22Rv1 (cell line): Measurements from ENCODE around the gene PSMD7.

Source experiments
- ZFX ChIP-seq: fragments of 450-650 bp; IDR thresholded peaks from 2 replicates; pipeline ENCODE4 v1.6.1; 2017; ENCODE audit warnings: antibody characterized with exemption, borderline replicate concordance
- TF ChIP-seq, protein P1 (sequence below): fragments of 450-650 bp; IDR thresholded peaks from 2 replicates; pipeline ENCODE4 v1.5.1; 2017; ENCODE audit warnings: mild to moderate bottlenecking

DNA sequence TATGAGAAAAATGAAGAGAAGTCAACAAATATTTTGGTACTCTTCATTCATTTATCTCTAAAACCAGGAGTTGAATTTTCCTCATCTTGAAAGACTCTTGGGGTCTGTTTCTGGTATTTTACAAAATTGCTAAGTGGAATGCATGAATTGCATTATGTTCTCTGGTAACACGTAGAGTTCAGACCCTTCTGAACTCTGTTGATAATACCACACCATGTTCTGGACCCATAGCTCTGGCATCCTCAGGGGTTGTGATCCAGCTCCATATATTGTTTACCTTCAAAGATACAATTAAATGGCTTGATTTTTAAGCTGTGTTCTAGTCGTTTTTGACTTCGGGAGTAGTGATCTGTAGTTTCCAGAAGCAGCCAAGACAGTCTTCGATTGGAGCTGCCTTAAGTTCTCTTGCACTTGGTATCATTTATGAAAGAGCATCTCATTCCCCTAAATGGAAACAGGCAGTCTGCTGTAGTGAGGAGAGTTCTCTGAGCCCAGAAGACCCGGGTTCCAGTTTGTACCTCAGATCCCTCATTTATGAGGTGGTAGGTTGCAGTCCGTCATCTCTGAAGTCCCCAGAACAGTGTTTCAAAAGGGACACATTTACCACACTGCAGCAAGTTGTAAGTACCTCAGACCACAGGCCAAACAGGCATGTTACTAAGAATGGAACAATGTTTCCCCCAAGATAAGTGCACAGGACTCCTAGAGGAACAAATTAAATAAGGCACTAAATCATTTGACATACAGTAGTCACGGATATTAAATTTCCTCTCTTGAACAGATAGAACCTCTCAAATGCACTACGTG, 9.6 kb downstream of the PSMD7 start:
- TF ChIP-seq, protein P1, sequence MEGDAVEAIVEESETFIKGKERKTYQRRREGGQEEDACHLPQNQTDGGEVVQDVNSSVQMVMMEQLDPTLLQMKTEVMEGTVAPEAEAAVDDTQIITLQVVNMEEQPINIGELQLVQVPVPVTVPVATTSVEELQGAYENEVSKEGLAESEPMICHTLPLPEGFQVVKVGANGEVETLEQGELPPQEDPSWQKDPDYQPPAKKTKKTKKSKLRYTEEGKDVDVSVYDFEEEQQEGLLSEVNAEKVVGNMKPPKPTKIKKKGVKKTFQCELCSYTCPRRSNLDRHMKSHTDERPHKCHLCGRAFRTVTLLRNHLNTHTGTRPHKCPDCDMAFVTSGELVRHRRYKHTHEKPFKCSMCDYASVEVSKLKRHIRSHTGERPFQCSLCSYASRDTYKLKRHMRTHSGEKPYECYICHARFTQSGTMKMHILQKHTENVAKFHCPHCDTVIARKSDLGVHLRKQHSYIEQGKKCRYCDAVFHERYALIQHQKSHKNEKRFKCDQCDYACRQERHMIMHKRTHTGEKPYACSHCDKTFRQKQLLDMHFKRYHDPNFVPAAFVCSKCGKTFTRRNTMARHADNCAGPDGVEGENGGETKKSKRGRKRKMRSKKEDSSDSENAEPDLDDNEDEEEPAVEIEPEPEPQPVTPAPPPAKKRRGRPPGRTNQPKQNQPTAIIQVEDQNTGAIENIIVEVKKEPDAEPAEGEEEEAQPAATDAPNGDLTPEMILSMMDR, result no peak
- TF ChIP-seq ZFX, result no peak
